B cell (primary cell): ENCODE data around the gene RDH13. TPM values are rescaled to one million over a fixed set of nuclear protein-coding genes. Genes with fewer than 3 reads are reported as not detected.

Source experiments
- ATAC-seq: fragments of 200-7000 bp; cut with Tn5 transposase; one replicate; pipeline ENCODE4 v1.10.0; 2021; ENCODE audit warnings: low read depth, mild to moderate bottlenecking, moderate number of reproducible peaks, moderate library complexity
- CTCF ChIA-PET: fragments of 350-600 bp; sonication (Branson Sonifier 250); formaldehyde crosslinking; loops from one replicate; lab custom pipeline; 2021; ENCODE audit warnings: antibody characterized with exemption, inconsistent platforms; lab: Charles Lee
- POLR2A ChIA-PET: fragments of 350-600 bp; sonication (Branson Sonifier 250); formaldehyde crosslinking; loops from one replicate; lab custom pipeline; 2021; ENCODE audit warnings: antibody characterized with exemption; lab: Charles Lee
- DNase-seq: peaks from one replicate; pipeline ENCODE4 v3.0.0; 2013
- H2AFZ ChIP-seq: 2 replicates; pipeline ENCODE4 v1.6.1; 2012; ENCODE audit warnings: mild to moderate bottlenecking, low read depth, low read length; ENCODE audit not compliant: insufficient read depth, poor library complexity, severe bottlenecking
- H3K27ac ChIP-seq, 2 donors: 1 replicate in 1 of 2; 2 replicates in 1 of 2; pipeline ENCODE4 v1.5.1; 2012 to 2013; ENCODE audit warnings: low read length in 2 of 2, mild to moderate bottlenecking in 2 of 2, moderate library complexity in 1 of 2
- H3K27me3 ChIP-seq, 4 experiments: fragments of 200-600 bp in 1 of 4; sonication (generic) in 1 of 4; replicated peaks in 1 of 4; 1 replicate in 2 of 4; 2 replicates in 2 of 4; pipeline versions ENCODE4 v1.6.1 to v1.7.0; 2013 to 2016; ENCODE audit warnings: low read length in 3 of 4, mild to moderate bottlenecking in 2 of 4, mixed read lengths in 1 of 4, moderate library complexity in 1 of 4; ENCODE audit not compliant: insufficient read depth in 4 of 4, control insufficient read depth in 3 of 4; ENCODE audit errors: control extremely low read depth in 1 of 4
- H3K36me3 ChIP-seq, 2 experiments: replicated peaks in 1 of 2; 1 replicate in 1 of 2; 2 replicates in 1 of 2; pipeline versions ENCODE4 v1.6.1 to v1.7.1; 2013; ENCODE audit warnings: low read length in 1 of 2; ENCODE audit not compliant: insufficient read depth in 2 of 2, control insufficient read depth in 1 of 2; ENCODE audit errors: control extremely low read depth in 1 of 2, extremely low read depth in 1 of 2
- H3K4me1 ChIP-seq, 2 donors: fragments of 200-600 bp in 1 of 2; sonication (generic) in 1 of 2; 1 replicate in 1 of 2; 2 replicates in 1 of 2; pipeline versions ENCODE4 v1.5.1 to v1.6.1; 2013 to 2017; ENCODE audit warnings: low read length in 2 of 2; ENCODE audit not compliant: control insufficient read depth in 2 of 2, insufficient read depth in 2 of 2
- H3K4me2 ChIP-seq: replicated peaks from 2 replicates; pipeline ENCODE3; 2012; ENCODE audit warnings: mild to moderate bottlenecking, low read depth, low read length; ENCODE audit not compliant: poor library complexity, severe bottlenecking
- H3K4me3 ChIP-seq, 5 experiments: fragments of 200-600 bp in 1 of 5; sonication (generic) in 1 of 5; 1 replicate in 3 of 5; 2 replicates in 2 of 5; pipeline versions ENCODE4 v1.5.1 to v1.7.0; 2011 to 2016; ENCODE audit warnings: low read length in 4 of 5, mild to moderate bottlenecking in 4 of 5, low read depth in 2 of 5, control low read depth in 1 of 5, moderate library complexity in 1 of 5; ENCODE audit not compliant: insufficient read depth in 1 of 5; ENCODE audit errors: control extremely low read depth in 1 of 5, extremely low read depth in 1 of 5
- H3K79me2 ChIP-seq: fragments of 200-600 bp; sonication (generic); one replicate; pipeline ENCODE4 v1.6.0; 2016; ENCODE audit warnings: low read length; ENCODE audit not compliant: control insufficient read depth, insufficient read depth
- H3K9ac ChIP-seq: fragments of 200-600 bp; sonication (generic); 2 replicates; pipeline ENCODE4 v1.6.1; 2017; ENCODE audit warnings: mild to moderate bottlenecking, low read length, moderate library complexity
- H3K9me3 ChIP-seq, 3 donors: one replicate each; pipeline versions ENCODE4 v1.6.1 to v1.7.1; 2013; ENCODE audit warnings: low read length in 2 of 3; ENCODE audit not compliant: control insufficient read depth in 2 of 3, insufficient read depth in 1 of 3; ENCODE audit errors: control extremely low read depth in 1 of 3
- H4K20me1 ChIP-seq: 2 replicates; pipeline ENCODE4 v1.6.0; 2012; ENCODE audit warnings: mild to moderate bottlenecking, low read length; ENCODE audit not compliant: insufficient read depth, control insufficient read depth, poor library complexity, severe bottlenecking
- H3K27ac Mint-ChIP-seq: one replicate; pipeline ENCODE4 v1.8.0; 2021; ENCODE audit warnings: mixed read lengths
- H3K27me3 Mint-ChIP-seq: one replicate; pipeline ENCODE4 v1.8.0; 2021; ENCODE audit warnings: mixed read lengths
- H3K4me1 Mint-ChIP-seq: one replicate; pipeline ENCODE4 v1.8.0; 2021; ENCODE audit warnings: mixed read lengths
- H3K4me3 Mint-ChIP-seq: one replicate; pipeline ENCODE4 v1.8.0; 2021; ENCODE audit warnings: mixed read lengths
- H3K9me3 Mint-ChIP-seq: one replicate; pipeline ENCODE4 v1.8.0; 2022; ENCODE audit warnings: mixed read lengths; ENCODE audit not compliant: insufficient read depth
- EZH2 ChIP-seq: IDR thresholded peaks from 2 replicates; pipeline ENCODE4 v1.6.1; 2012; ENCODE audit warnings: borderline replicate concordance, low read depth, mild to moderate bottlenecking, moderate library complexity, low read length; ENCODE audit not compliant: insufficient read depth, poor library complexity, severe bottlenecking
- WGBS: methylation state at CpG from one replicate; pipeline ENCODE4 v1.1.5; 2013; ENCODE audit warnings: missing lambda C conversion rate; ENCODE audit not compliant: insufficient coverage; 5-methylcytosine and 5-hydroxymethylcytosine counted together
- intact Hi-C: fragments of 100-400 bp; cut with micrococcal nuclease; formaldehyde crosslinking; loops from one replicate; pipeline ENCODE4 v1.10.0; 2022
- polyA plus RNA-seq: library from polyadenylated mRNA; depleted of rRNA; stranded (reverse); fragments of >200 nt; gene quantifications from 2 replicates; pipeline ENCODE4 v1.2.3, GENCODE V29; 2012
- total RNA-seq, 2 donors: library from RNA; stranded (reverse); fragments of 120-200 nt in 1 of 2; gene quantifications; 1 replicate in 1 of 2; 2 replicates in 1 of 2; pipeline versions ENCODE4 v1.2.3 to v1.2.4, GENCODE V29; 2013 to 2022
- TF ChIP-seq, protein P1 (sequence below): fragments of 200-600 bp; IDR thresholded peaks from one replicate; pipeline ENCODE4 v1.8.0; 2022; ENCODE audit warnings: antibody characterized with exemption, mild to moderate bottlenecking

RDH13 gene
- total and polyA plus RNA-seq, 2 donors (not counting 1 experiment from before 2014, with no cell fraction given), result 17.5 to 20.4 TPM

DNA sequence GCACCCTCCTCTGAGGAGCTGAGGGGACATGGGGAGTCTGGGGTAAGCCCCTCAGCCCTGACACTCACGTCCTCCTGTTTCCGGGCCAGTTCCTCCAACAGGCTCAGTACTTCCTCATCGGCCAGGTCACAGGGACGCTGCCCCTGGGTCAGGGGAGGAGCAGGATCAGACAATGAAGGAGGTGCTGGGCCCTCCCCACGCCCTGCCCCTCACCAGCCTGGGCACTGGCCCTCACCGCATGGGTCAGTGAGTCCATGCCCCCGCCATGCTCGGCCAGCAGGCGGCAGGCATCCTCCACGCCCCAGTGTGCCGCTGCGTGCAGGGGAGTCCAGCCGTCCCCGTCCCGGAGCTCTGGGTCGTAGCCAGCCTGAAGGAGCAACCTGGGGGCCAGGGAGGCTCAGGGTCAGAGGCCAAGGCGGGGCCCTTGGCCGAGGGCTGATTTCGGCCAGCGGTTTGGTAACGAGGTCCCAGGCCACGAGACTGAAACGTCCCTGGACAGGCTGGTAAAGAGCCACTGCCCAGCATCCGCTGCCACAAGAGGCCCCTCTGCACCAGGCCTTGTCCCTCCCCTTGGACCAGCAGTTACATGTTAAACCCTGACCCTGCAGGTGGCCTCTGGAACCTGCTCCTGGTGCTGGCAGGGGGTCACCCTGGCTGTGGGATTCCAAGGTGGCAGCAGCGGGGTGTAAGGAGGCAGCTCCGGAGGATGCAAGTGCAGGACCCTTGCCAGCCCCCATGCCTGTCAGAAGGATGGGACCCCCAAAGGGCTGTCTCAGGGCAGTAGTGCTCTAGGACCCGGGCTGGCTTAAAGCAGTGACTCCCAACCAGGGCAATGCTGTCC is 36.0 kb upstream of the RDH13 start:
- H3K27me3 Mint-ChIP-seq, result no peaks in the 10 kb centered on the region
- intact Hi-C loops, result no loop called here
- H4K20me1 ChIP-seq, result peaks cover 66% of the 10 kb centered on the region

More for the DNA sequence above, 36.0 kb upstream of the RDH13 start:
- ATAC-seq (no peak), DNase-seq (no peak)
- peaks cover 10% of the 10 kb centered on the region for H3K79me2 ChIP-seq
- Mint-ChIP-seq H3K27ac (no peak overlapping the region), H3K4me3 (no peak overlapping the region), H3K4me1 (peaks cover 4% of the 10 kb centered on the region), H3K9me3 (no peaks in the 10 kb centered on the region)
- H3K36me3 ChIP-seq, result peaks cover 1 to 63% of the 10 kb centered on the region in 2 experiments
- H3K4me2 ChIP-seq, result no peak overlapping the region
- ChIA-PET POLR2A (no interaction called here), CTCF (no interaction called here)
- peaks cover 0 to 6% of the 10 kb centered on the region in 2 donors for H3K4me1 ChIP-seq
- TF ChIP-seq, protein P1, sequence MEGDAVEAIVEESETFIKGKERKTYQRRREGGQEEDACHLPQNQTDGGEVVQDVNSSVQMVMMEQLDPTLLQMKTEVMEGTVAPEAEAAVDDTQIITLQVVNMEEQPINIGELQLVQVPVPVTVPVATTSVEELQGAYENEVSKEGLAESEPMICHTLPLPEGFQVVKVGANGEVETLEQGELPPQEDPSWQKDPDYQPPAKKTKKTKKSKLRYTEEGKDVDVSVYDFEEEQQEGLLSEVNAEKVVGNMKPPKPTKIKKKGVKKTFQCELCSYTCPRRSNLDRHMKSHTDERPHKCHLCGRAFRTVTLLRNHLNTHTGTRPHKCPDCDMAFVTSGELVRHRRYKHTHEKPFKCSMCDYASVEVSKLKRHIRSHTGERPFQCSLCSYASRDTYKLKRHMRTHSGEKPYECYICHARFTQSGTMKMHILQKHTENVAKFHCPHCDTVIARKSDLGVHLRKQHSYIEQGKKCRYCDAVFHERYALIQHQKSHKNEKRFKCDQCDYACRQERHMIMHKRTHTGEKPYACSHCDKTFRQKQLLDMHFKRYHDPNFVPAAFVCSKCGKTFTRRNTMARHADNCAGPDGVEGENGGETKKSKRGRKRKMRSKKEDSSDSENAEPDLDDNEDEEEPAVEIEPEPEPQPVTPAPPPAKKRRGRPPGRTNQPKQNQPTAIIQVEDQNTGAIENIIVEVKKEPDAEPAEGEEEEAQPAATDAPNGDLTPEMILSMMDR, result no peak
- TF ChIP-seq EZH2, result no peak
- peaks cover 0 to 12% (median 3%) of the 10 kb centered on the region in 3 donors for H3K9me3 ChIP-seq
- H2AFZ ChIP-seq, result no peak overlapping the region
- H3K9ac ChIP-seq, result no peak overlapping the region
- H3K4me3 ChIP-seq, result no peak overlapping the region
- WGBS, result 96% methylated on average over 26 of the region's 27 CpGs
- no peak overlapping the region for H3K27ac ChIP-seq
- H3K27me3 ChIP-seq, result no peaks in the 10 kb centered on the region
